GM19351 (cell line): ENCODE results near the gene MCRIP1.

ENCODE experiments used
- ATAC-seq: cut with Tn5 transposase; IDR thresholded peaks from one replicate; pipeline ENCODE4 v1.9.1; 2021; ENCODE audit warnings: mild to moderate bottlenecking, moderate library complexity; ENCODE audit not compliant: unreplicated experiment

MCRIP1 gene

GRCh38 chr17:81821603-81822311 lies 11.3 kb downstream of the MCRIP1 start:
- ATAC-seq = no peak

GRCh38 chr17:81821147-81821546 lies 11.9 kb downstream of the MCRIP1 start:
- ATAC-seq = no peak

DNA sequence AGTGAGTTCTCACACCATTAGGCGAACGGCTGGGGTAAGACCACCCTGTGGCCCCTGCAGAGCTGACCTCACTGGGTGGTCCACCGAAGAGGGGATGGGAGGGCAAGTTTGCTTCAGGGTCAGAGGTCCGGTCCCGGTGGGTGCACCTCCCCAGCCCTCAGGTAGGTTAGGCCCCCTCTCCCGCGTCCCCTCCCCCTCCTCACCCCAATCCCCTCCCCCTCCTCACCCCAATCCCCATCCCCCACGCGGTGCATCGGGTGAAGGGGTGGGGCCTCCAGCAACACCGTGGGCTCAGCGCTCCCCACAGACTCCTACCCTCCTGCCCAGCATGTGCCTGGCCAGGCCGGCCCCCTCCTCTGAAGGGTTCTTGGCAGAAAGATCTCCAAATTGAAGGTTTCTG lies 13.4 kb downstream of the MCRIP1 start:
- ATAC-seq = no peak

- no peak for ATAC-seq
These were observed 15.3 kb downstream of the MCRIP1 start for GRCh38 chr17:81817758-81818147.

GRCh38 chr17:81815646-81815986 lies 17.5 kb downstream of the MCRIP1 start:
- ATAC-seq = no peak

DNA sequence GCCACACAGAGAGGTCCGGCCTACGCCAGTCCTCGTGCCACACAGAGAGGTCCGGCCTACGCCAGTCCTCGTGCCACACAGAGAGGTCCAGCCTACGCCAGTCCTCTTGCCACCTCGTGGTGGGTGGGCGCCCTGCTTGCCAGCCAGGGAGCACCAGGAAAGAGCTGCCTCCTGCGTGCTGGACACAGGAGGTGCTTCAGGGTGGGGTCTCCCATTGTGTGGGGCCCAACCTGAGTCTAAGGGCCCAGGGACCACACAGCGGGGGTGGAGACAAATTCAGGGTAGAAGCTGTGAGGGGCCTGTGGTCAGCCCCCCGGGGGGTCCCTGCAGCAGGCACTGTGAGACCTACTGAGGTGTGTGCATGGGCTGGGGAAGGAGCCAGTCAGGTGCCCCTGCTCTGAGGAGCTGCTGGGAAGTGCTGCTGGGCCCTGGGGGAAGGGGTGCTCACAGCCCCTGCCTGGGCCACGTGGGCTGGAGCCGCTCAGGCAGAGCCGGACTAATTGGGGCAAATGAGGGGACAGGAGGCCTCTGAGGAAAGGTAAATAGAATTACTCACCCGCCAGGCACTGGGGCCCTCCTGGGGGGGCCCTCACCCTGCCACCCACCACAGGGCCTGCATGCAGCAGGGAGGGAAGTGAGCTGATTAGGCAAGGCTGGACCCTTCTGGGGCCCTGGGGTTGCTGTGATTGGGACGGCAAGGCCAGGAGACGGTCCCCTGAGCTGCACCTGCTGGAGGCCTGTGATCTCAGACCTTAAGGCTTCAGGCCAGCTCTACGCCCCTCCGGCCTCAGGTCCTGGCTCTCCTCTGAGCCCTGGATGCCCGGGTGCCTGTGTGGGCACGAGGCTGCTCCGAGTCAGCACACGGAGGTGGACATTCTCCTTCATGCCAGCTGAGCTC lies 18.1 kb downstream of the MCRIP1 start:
- no peak for ATAC-seq

GRCh38 chr17:81813861-81814683 lies 19.0 kb downstream of the MCRIP1 start:
- ATAC-seq = no peak

GRCh38 chr17:81813371-81813684 lies 19.8 kb downstream of the MCRIP1 start:
- no peak for ATAC-seq

DNA sequence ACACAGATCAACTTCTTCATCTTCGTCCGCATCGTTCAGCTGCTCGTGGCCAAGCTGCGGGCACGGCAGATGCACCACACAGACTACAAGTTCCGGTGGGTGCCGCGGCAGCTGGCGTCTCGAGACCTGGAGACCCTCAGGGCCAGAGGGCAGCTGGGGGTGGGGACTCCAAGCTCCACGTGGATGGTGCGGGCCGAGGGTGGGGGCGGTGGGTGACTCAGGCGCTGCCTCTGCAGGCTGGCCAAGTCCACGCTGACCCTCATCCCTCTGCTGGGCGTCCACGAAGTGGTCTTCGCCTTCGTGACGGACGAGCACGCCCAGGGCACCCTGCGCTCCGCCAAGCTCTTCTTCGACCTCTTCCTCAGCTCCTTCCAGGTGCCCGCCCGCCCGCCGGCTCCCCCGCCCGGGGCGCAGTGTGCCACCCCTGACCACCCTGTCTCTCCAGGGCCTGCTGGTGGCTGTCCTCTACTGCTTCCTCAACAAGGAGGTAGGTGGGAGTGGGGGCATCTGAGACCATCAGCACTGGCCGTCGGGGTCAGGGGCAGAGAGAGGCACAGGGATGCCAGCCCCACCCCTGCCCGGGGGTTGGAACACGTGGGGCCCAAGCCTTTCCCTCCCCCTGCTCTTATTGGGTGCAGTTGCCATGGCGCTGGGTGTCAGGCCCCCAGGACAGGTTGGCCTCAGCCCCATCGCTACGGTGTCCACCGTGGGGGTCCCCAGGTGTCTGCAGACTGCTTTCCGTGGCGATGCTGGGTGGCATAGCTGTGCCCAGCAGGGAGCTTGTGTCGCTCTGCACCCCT lies 20.3 kb downstream of the MCRIP1 start:
- ATAC-seq = no peak

GRCh38 chr17:81811705-81812570 lies 21.2 kb downstream of the MCRIP1 start:
- ATAC-seq = no peak

GRCh38 chr17:81810892-81811704 lies 22.0 kb downstream of the MCRIP1 start:
- no peak for ATAC-seq

DNA sequence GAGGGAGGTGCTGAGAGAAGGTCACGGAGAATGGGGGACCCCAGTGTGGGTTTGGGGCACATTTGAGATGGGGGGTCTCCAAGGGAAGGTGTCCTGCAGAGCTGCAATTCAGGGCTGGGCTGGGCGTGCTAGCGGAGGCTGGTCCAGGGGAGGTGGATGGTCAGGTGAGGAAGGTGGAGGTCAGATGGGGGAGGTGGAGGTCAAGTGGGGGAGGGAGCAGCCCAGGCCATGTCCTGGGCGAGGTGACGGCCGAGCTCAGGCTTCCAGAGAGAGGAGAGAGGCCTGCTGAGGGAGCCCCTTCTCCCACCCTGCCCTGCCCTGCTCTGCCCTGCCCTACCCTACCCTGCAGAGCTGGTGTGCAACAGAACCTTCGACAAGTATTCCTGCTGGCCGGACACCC lies 22.6 kb downstream of the MCRIP1 start:
- no peak for ATAC-seq

GRCh38 chr17:81809556-81809998 lies 23.5 kb downstream of the MCRIP1 start:
- ATAC-seq = no peak

- no peak for ATAC-seq
These were observed 24.1 kb downstream of the MCRIP1 start for GRCh38 chr17:81808778-81809555.

GRCh38 chr17:81807839-81808238 lies 25.3 kb downstream of the MCRIP1 start:
- ATAC-seq = no peak

DNA sequence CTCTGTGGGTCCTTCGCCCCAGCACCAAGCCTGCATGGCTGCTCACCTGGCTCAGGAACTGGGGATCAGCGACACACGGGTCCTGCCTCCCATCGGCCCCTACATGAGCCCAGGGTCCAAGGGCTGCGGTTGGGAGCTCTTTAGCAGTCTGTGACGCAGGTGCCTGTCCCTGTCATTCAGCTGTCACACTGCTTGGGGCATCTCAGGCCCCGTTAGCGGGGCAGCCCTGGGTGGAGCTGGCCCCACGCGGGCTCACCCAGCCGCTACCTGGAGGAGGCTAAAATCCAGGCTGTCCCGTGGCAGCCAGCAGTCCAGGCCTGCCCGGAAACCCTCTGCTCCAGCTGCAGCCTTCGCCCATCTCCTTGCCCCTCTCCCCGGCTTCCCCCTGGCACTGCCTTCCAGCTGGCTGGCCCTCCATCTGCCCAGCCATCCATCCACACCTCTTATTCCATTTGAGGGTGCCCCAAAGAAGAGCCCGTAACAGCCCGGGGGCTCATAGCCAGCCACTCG lies 25.8 kb downstream of the MCRIP1 start:
- no peak for ATAC-seq

DNA sequence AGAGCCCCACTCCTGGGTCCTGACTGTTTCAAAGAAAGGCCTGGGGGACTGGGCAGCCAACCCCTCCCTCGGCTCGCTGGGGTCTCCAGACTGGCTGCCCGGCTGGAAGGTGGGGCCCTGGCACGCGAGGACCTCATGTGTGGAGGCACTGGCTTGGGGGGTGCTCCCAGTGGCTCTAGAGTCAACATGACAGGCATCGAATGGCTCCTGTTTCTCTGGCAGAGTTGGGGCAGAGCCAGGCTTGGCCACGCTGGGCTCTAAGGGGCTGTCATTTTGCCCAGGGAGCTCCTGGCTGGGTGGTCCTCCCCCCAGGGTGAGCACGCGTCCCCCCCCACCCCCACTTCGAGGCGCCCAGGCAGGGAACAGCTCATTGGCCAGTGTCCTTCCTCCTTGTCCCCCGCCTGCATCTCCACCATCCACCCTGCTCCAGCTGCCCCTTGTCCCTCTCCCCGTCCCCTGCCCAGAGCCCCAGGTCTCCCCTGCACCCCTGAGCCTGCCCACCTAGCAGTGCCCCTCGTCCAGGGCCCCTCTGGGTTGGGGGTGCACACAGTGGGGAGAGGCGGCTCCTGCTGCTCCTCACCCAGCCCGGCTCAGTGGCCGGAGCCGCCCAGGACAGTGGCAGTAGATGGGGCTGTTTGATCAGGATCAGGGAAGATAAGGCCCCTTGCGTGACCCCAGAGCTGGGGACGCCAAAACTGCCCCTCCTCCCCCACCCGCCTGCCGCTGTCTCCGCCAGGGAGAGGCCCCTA lies 26.5 kb downstream of the MCRIP1 start:
- ATAC-seq = no peak
